GM23338 (cell line): ENCODE data around the gene TRAF3IP1. TPM values are rescaled to one million over a fixed set of nuclear protein-coding genes. Genes with fewer than 3 reads are reported as not detected.
A peak's percentile ranks its signal among the peaks of the same experiment; 100 is the strongest.

Experiments used
- ATAC-seq: fragments of 200-7000 bp; cut with Tn5 transposase; 3 replicates; pipeline ENCODE4 v1.9.1; 2020
- DNase-seq: peaks from one replicate; pipeline ENCODE4 v3.0.0-alpha.2; 2015; ENCODE audit warnings: low spot score
- H2AFZ ChIP-seq: fragments of 200-600 bp; sonication (generic); 2 replicates; pipeline ENCODE4 v1.8.0; 2016; ENCODE audit warnings: antibody characterized with exemption, mild to moderate bottlenecking, moderate library complexity
- H3F3A ChIP-seq: fragments of 200-600 bp; sonication (generic); replicated peaks from 2 replicates; pipeline ENCODE4 v1.8.0; 2017; ENCODE audit warnings: antibody characterized with exemption, mixed run types, low read depth
- H3K27ac ChIP-seq: fragments of 200-600 bp; sonication (generic); 2 replicates; pipeline ENCODE4 v1.6.1; 2016; ENCODE audit warnings: low read depth
- H3K27me3 ChIP-seq: fragments of 200-600 bp; sonication (generic); 2 replicates; pipeline ENCODE4 v1.8.0; 2016; ENCODE audit warnings: mild to moderate bottlenecking, mixed run types, moderate library complexity; ENCODE audit not compliant: insufficient read depth
- H3K36me3 ChIP-seq: fragments of 200-600 bp; sonication (generic); 2 replicates; pipeline ENCODE4 v1.8.0; 2016; ENCODE audit warnings: mild to moderate bottlenecking; ENCODE audit not compliant: insufficient read depth
- H3K4me1 ChIP-seq: fragments of 200-600 bp; sonication (generic); 2 replicates; pipeline ENCODE4 v1.8.0; 2016; ENCODE audit warnings: mild to moderate bottlenecking, moderate library complexity; ENCODE audit not compliant: insufficient read depth
- H3K4me2 ChIP-seq: fragments of 200-600 bp; sonication (generic); 2 replicates; pipeline ENCODE4 v1.7.1; 2017; ENCODE audit warnings: mixed run types
- H3K4me3 ChIP-seq: fragments of 200-600 bp; sonication (generic); 2 replicates; pipeline ENCODE4 v1.6.1; 2016; ENCODE audit warnings: mixed run types
- H3K79me2 ChIP-seq: fragments of 200-600 bp; sonication (generic); replicated peaks from 2 replicates; pipeline ENCODE4 v1.8.0; 2017; ENCODE audit warnings: mild to moderate bottlenecking; ENCODE audit not compliant: insufficient read depth
- H3K9me2 ChIP-seq: fragments of 200-600 bp; sonication (generic); 2 replicates; pipeline ENCODE4 v1.8.0; 2017; ENCODE audit not compliant: insufficient read depth
- H4K20me1 ChIP-seq: fragments of 200-600 bp; sonication (generic); replicated peaks from 2 replicates; pipeline ENCODE4 v1.8.0; 2017; ENCODE audit warnings: mild to moderate bottlenecking; ENCODE audit not compliant: insufficient read depth
- H3K27ac Mint-ChIP-seq: 2 replicates; pipeline ENCODE4 v1.8.0; 2020; ENCODE audit warnings: inconsistent platforms, mild to moderate bottlenecking, moderate library complexity, mixed read lengths
- H3K27me3 Mint-ChIP-seq: 3 replicates; pipeline ENCODE4 v1.8.0; 2022; ENCODE audit warnings: low read depth, mild to moderate bottlenecking, moderate library complexity, mixed read lengths, inconsistent platforms; ENCODE audit not compliant: insufficient read depth, poor library complexity
- H3K36me3 Mint-ChIP-seq: 3 replicates; pipeline ENCODE4 v1.8.0; 2021; ENCODE audit warnings: low read depth, mild to moderate bottlenecking, inconsistent platforms, moderate library complexity, mixed read lengths
- H3K4me1 Mint-ChIP-seq: 3 replicates; pipeline ENCODE4 v1.8.0; 2020; ENCODE audit warnings: mild to moderate bottlenecking, inconsistent platforms, mixed read lengths
- H3K4me3 Mint-ChIP-seq: 3 replicates; pipeline ENCODE4 v1.8.0; 2021; ENCODE audit warnings: moderate library complexity, mild to moderate bottlenecking, inconsistent platforms, mixed read lengths
- H3K9me3 Mint-ChIP-seq: 3 replicates; pipeline ENCODE4 v1.8.0; 2020; ENCODE audit warnings: moderate library complexity, mild to moderate bottlenecking, inconsistent platforms, mixed read lengths
- CREB1 ChIP-seq: fragments of 250-450 bp; sonication (Bioruptor Pico); IDR thresholded peaks from 2 replicates; pipeline ENCODE4 v1.5.0; 2020; ENCODE audit warnings: low read depth, mild to moderate bottlenecking, moderate library complexity
- ETS1 ChIP-seq: IDR thresholded peaks from 2 replicates; pipeline ENCODE4 v1.6.1; 2016; ENCODE audit warnings: antibody characterized with exemption
- JUNB ChIP-seq: IDR thresholded peaks from one replicate; pipeline ENCODE4 v1.6.1; 2016; ENCODE audit warnings: antibody characterized with exemption; ENCODE audit not compliant: unreplicated experiment
- POLR2AphosphoS5 ChIP-seq: IDR thresholded peaks from 2 replicates; pipeline ENCODE4 v1.6.1; 2016; ENCODE audit warnings: antibody characterized with exemption, low read depth
- STAT1 ChIP-seq: IDR thresholded peaks from one replicate; pipeline ENCODE4 v1.6.1; 2016; ENCODE audit warnings: antibody characterized with exemption; ENCODE audit not compliant: unreplicated experiment
- ZNF114 ChIP-seq: fragments of 250-450 bp; sonication (Bioruptor Pico); IDR thresholded peaks from 2 replicates; pipeline ENCODE4 v1.5.0; 2020; ENCODE audit warnings: mild to moderate bottlenecking, moderate library complexity
- ZNF331 ChIP-seq: fragments of 250-450 bp; sonication (Bioruptor Pico); IDR thresholded peaks from 2 replicates; pipeline ENCODE4 v1.5.0; 2020; ENCODE audit warnings: low read depth, mild to moderate bottlenecking, moderate library complexity
- ZNF462 ChIP-seq: fragments of 250-450 bp; sonication (Bioruptor Pico); IDR thresholded peaks from 2 replicates; pipeline ENCODE4 v1.5.0; 2020; ENCODE audit warnings: mild to moderate bottlenecking, moderate library complexity
- polyA plus RNA-seq: library from polyadenylated mRNA; unstranded; fragments of >200 nt; fragmentation: Nextera tagmentation; extraction: Ambion mirVana; gene quantifications from 2 replicates; pipeline ENCODE4 v1.2.1, GENCODE V29; 2016
- total RNA-seq: library from RNA; depleted of rRNA; stranded (reverse); fragments of >200 nt; shearing (Covaris generic); gene quantifications from 2 replicates; pipeline ENCODE4 v1.2.3, GENCODE V29; 2014

TRAF3IP1 gene
- total and polyA plus RNA-seq, 2 experiments from 2014 or later = 12.5 to 20.7 TPM

- no peak for TF ChIP-seq ZNF462 (CRISPR knock-in tag)
- TF ChIP-seq CREB1 (CRISPR knock-in tag) = no peak
- TF ChIP-seq ZNF331 (CRISPR knock-in tag) = no peak
- no peak for TF ChIP-seq STAT1
- no peak for TF ChIP-seq ZNF114 (CRISPR knock-in tag)
These were observed 87.2 kb downstream of the TRAF3IP1 start (continued) for GRCh38 chr2:238407566-238407965.

GRCh38 chr2:238408615-238409340, 88.5 kb downstream of the TRAF3IP1 start:
- Mint-ChIP-seq H3K4me1 (peaks cover 14% of the 10 kb centered on the region; the same call in 2 of the 3 replicates), H3K27ac (no peak overlapping the region), H3K27me3 (peaks cover 4% of the 10 kb centered on the region), H3K9me3 (no peaks in the 10 kb centered on the region), H3K4me3 (no peak overlapping the region), H3K36me3 (no peaks in the 10 kb centered on the region)
- H3K27ac ChIP-seq = no peak overlapping the region
- H3K4me1 ChIP-seq = no peaks in the 10 kb centered on the region
- H4K20me1 ChIP-seq = no peaks in the 10 kb centered on the region
- H3K36me3 ChIP-seq = no peaks in the 10 kb centered on the region
- H2AFZ ChIP-seq = no peak overlapping the region
- H3K4me2 ChIP-seq = no peak overlapping the region
- DNase-seq (no peak), ATAC-seq (peak; percentile 33)
- no peak overlapping the region for H3K4me3 ChIP-seq
- no peaks in the 10 kb centered on the region for H3K79me2 ChIP-seq
- no peaks in the 10 kb centered on the region for H3K27me3 ChIP-seq
- no peaks in the 10 kb centered on the region for H3F3A ChIP-seq
- no peaks in the 10 kb centered on the region for H3K9me2 ChIP-seq
- TF ChIP-seq POLR2AphosphoS5 = no peak
- TF ChIP-seq JUNB = no peak
- no peak for TF ChIP-seq ZNF462 (CRISPR knock-in tag)
- no peak for TF ChIP-seq ETS1
- TF ChIP-seq STAT1 = no peak
- TF ChIP-seq ZNF114 (CRISPR knock-in tag) = no peak
